T-cell (primary cell): ENCODE measurements around the gene IVL. TPM values are rescaled to one million over a fixed set of nuclear protein-coding genes. Genes with fewer than 3 reads are reported as not detected.

Experiments used
- ATAC-seq, 4 experiments: fragments of 200-7000 bp in 3 of 4; fragments of 150-1000 bp in 1 of 4; cut with Tn5 transposase; replicated peaks in 1 of 4; 1 replicate in 3 of 4; 2 replicates in 1 of 4; pipeline ENCODE4 v1.10.0; 2021; ENCODE audit warnings: moderate library complexity in 3 of 4, mild to moderate bottlenecking in 2 of 4, moderate number of reproducible peaks in 1 of 4
- CTCF ChIA-PET, 2 donors: fragments of 300-600 bp; sonication (Branson Sonifier 250); formaldehyde crosslinking; loops; one replicate each; lab custom pipeline; 2022; ENCODE audit warnings: antibody characterized with exemption in 2 of 2; lab: Charles Lee
- POLR2A ChIA-PET, 2 donors: fragments of 300-600 bp; sonication (Branson Sonifier 250); formaldehyde crosslinking; loops; one replicate each; lab custom pipeline; 2022; ENCODE audit warnings: antibody characterized with exemption in 2 of 2; lab: Charles Lee
- DNase-seq, 35 experiments: peaks; one replicate each; pipeline versions ENCODE4 v3.0.0 to v3.0.0-alpha.2; 2013 to 2023
- H3K27ac ChIP-seq: one replicate; pipeline ENCODE4 v1.5.1; 2013; ENCODE audit warnings: low read length
- H3K27me3 ChIP-seq, 2 experiments: replicated peaks in 1 of 2; 1 replicate in 1 of 2; 2 replicates in 1 of 2; pipeline versions ENCODE4 v1.6.1 to v1.7.0; 2013; ENCODE audit warnings: low read length in 1 of 2, mixed read lengths in 1 of 2; ENCODE audit not compliant: control insufficient read depth in 2 of 2, insufficient read depth in 2 of 2; ENCODE audit errors: extremely low read depth in 1 of 2
- H3K36me3 ChIP-seq, 2 donors: 1 replicate in 1 of 2; 2 replicates in 1 of 2; pipeline versions ENCODE4 v1.6.1 to v1.7.0; 2013; ENCODE audit warnings: low read length in 1 of 2; ENCODE audit not compliant: control insufficient read depth in 2 of 2, insufficient read depth in 1 of 2; ENCODE audit errors: extremely low read depth in 1 of 2
- H3K4me1 ChIP-seq, 2 experiments: 1 replicate in 1 of 2; 2 replicates in 1 of 2; pipeline versions ENCODE4 v1.6.1 to v1.7.0; 2013; ENCODE audit warnings: low read length in 2 of 2, mixed read lengths in 1 of 2; ENCODE audit not compliant: insufficient read depth in 2 of 2, control insufficient read depth in 1 of 2; ENCODE audit errors: extremely low read depth in 1 of 2
- H3K4me3 ChIP-seq, 2 donors: 1 replicate in 1 of 2; 2 replicates in 1 of 2; pipeline versions ENCODE4 v1.5.1 to v1.7.0; 2013; ENCODE audit warnings: mild to moderate bottlenecking in 2 of 2, low read length in 1 of 2, moderate library complexity in 1 of 2; ENCODE audit not compliant: control insufficient read depth in 1 of 2; ENCODE audit errors: extremely low read depth in 1 of 2
- H3K9me3 ChIP-seq: 2 replicates; pipeline ENCODE4 v1.7.0; 2013
- H3K27ac Mint-ChIP-seq, 2 donors: one replicate each; pipeline ENCODE4 v1.8.0; 2020 to 2021; ENCODE audit warnings: mild to moderate bottlenecking in 2 of 2, mixed read lengths in 2 of 2
- H3K27me3 Mint-ChIP-seq, 2 donors: one replicate each; pipeline ENCODE4 v1.8.0; 2021 to 2022; ENCODE audit warnings: mixed read lengths in 2 of 2
- H3K36me3 Mint-ChIP-seq: one replicate; pipeline ENCODE4 v1.8.0; 2021; ENCODE audit warnings: mixed read lengths
- H3K4me1 Mint-ChIP-seq, 3 donors: one replicate each; pipeline ENCODE4 v1.8.0; 2020 to 2022; ENCODE audit warnings: mixed read lengths in 3 of 3, mild to moderate bottlenecking in 1 of 3
- H3K4me3 Mint-ChIP-seq, 3 donors: one replicate each; pipeline ENCODE4 v1.8.0; 2020 to 2022; ENCODE audit warnings: mild to moderate bottlenecking in 3 of 3, mixed read lengths in 3 of 3, moderate library complexity in 3 of 3
- H3K9me3 Mint-ChIP-seq, 3 donors: one replicate each; pipeline ENCODE4 v1.8.0; 2020 to 2022; ENCODE audit warnings: mixed read lengths in 3 of 3
- WGBS: methylation state at CpG from one replicate; pipeline ENCODE4 v1.1.5; 2013; ENCODE audit warnings: missing lambda C conversion rate; ENCODE audit not compliant: insufficient coverage; 5-methylcytosine and 5-hydroxymethylcytosine counted together
- total RNA-seq, 35 experiments: library from RNA in 6 of 35; stranded (reverse) in 6 of 35; fragments of 120-200 nt in 1 of 35; gene quantifications; one replicate each; pipeline versions ENCODE4 v1.2.1 to v1.2.4 and lab custom pipeline; 2013 to 2026

IVL gene
- total RNA-seq, 5 donors from 2014 or later (not counting 1 experiment from before 2014, with no cell fraction given), result not detected

DNA sequence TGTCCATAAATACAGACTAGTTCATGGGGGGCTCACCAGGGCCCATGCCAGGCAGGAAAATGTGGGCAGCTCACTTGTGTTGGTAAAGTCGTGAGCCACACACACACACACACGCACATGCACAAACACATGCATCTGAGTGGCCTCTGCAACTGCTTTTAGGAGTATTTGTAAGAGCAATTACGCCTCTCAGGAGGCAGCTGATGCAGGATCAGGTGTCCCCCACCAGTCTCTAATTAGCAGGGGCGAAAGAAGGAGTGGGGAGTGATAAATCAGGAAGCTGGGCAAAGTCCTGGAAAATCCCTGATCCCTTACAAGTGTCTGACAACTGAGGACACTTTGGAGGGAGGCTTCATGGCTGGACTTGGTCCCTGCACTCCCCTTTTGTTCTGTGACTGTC is 5.7 kb upstream of the IVL start:
- Histone ChIP-seq H3K4me3 (no peak overlapping the region), H3K27me3 (peaks cover 0 to 16% of the 10 kb centered on the region in 2 experiments), H3K9me3 (no peaks in the 10 kb centered on the region), H3K4me1 (no peaks in the 10 kb centered on the region), H3K27ac (no peak overlapping the region), H3K36me3 (no peaks in the 10 kb centered on the region)
- H3K27me3 Mint-ChIP-seq, result peaks cover 36 to 38% of the 10 kb centered on the region in 2 donors
- no peak overlapping the region for H3K27ac Mint-ChIP-seq
- no peak for DNase-seq
- H3K4me3 Mint-ChIP-seq, result no peak overlapping the region
- ChIA-PET POLR2A (no interaction called here), CTCF (no interaction called here)
- H3K9me3 Mint-ChIP-seq, result no peaks in the 10 kb centered on the region
- no peaks in the 10 kb centered on the region for H3K4me1 Mint-ChIP-seq
- no peak for ATAC-seq
- no CpG with 5 or more reads among the region's 4 CpGs for whole genome bisulfite sequencing
- H3K36me3 Mint-ChIP-seq, result no peaks in the 10 kb centered on the region

DNA sequence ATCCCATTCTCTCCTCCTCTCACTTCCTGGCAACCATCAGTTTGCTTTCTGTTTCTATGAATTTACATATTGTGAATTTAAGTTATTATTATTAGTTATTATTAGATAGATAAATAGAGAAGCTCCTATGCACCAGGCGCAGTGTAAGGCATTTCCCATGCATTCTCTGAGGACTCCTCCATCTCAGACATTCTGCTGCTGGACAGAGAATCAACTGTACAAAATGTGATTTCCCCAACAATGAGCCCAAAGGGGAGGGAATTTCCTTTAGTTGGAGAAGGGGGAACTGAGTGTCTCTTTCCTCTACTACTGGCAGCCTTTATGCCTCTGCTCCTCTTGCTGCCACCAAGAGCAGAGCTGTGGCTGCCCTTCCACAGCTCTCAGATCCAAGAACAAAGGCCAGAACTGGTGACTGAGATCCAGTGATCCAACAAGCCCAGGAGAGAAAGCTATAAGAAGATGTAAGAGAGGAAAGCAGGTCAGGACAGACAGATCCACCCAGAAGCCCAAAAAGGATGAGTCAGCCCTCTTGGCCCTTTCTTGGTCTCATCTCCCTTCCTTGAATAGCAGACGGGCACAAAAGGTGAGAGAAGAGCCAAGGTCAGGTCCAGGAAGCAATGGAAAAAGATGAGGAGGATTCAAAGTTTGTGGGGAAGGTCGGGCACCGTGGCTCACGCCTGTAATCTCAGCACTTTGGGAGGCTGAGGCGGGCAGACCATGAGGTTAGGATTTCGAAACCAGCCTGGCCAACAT is 3.5 kb upstream of the IVL start:
- no peak for DNase-seq
- no peak for ATAC-seq
- no peaks in the 10 kb centered on the region for H3K36me3 ChIP-seq
- no peaks in the 10 kb centered on the region for H3K9me3 ChIP-seq
- Mint-ChIP-seq H3K9me3 (peaks cover 0 to 3% (median 0%) of the 10 kb centered on the region in 3 donors), H3K4me3 (no peak overlapping the region), H3K27ac (no peak overlapping the region), H3K4me1 (no peaks in the 10 kb centered on the region), H3K27me3 (peaks cover 43 to 48% of the 10 kb centered on the region in 2 donors), H3K36me3 (no peaks in the 10 kb centered on the region)
- WGBS, result no CpG with 5 or more reads among the region's 7 CpGs
- ChIA-PET CTCF (no interaction called here), POLR2A (no interaction called here)
- no peak overlapping the region for H3K4me3 ChIP-seq
- H3K27ac ChIP-seq, result no peak overlapping the region
- peaks cover 0 to 27% of the 10 kb centered on the region in 2 experiments for H3K27me3 ChIP-seq
- no peaks in the 10 kb centered on the region for H3K4me1 ChIP-seq

DNA sequence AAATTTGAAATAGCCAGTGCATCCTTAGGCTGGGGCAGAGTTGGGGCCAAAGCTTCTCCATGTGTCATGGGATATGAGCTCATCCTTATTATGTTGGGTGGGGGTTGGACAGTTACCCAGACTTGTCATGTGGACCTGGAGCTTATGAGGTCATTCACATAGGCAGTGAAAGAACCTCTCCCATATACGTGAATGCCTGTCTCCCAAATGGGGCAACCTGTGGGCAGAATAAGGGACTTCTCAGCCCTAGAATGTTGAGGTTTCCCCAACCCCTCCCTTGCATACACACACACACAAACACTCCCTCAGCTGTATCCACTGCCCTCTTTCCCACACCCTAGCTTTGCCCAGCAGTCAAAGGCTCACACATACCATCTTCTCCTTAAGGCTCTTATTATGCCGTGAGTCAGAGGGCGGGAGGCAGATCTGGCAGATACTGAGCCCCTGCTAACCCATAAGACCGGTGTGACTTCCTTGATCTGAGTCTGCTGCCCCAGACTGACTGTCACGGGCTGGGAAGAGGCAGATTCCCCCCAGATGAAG is 2.3 kb upstream of the IVL start:
- Histone ChIP-seq H3K36me3 (no peaks in the 10 kb centered on the region), H3K4me3 (no peak overlapping the region), H3K4me1 (no peaks in the 10 kb centered on the region), H3K27ac (no peak overlapping the region), H3K27me3 (peaks cover 0 to 37% of the 10 kb centered on the region in 2 experiments), H3K9me3 (no peaks in the 10 kb centered on the region)
- H3K9me3 Mint-ChIP-seq, result peaks cover 0 to 6% (median 0%) of the 10 kb centered on the region in 3 donors
- WGBS, result 58% methylated on average over 3 of the region's 5 CpGs
- no peaks in the 10 kb centered on the region for H3K4me1 Mint-ChIP-seq
- ATAC-seq, result no peak
- ChIA-PET POLR2A (no interaction called here), CTCF (interaction anchor here in 1 of 2 donors (0.7 kb wide), 1 partner anchor 26 kb away, joined by 3 read pairs; no protein-coding TSS in a partner anchor)
- H3K36me3 Mint-ChIP-seq, result no peaks in the 10 kb centered on the region
- H3K4me3 Mint-ChIP-seq, result no peak overlapping the region
- peak in 1 of 35 experiments; percentile 8 for DNase-seq
- H3K27me3 Mint-ChIP-seq, result peaks cover 37 to 40% of the 10 kb centered on the region in 2 donors
- no peak overlapping the region for H3K27ac Mint-ChIP-seq

DNA sequence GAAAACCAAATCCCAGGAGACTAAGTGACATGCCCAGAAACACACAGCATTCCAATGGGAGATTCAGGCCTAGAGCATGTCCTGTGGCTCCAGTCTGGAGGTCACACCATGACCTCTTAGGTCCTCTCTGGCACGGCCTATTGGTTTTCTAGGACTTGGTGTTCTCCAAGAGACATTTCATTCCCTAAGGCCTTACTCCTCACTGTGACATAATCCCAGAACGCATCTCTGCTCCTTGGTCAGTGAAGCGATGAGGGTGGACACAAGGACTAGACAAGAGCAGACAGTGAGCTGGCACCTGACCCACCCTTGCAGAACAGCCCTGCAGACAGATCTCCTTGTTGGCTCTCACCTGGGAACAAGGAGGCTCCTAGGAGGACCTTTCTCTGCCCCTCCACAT is 860 bp downstream of the IVL start:
- H3K4me1 ChIP-seq, result no peaks in the 10 kb centered on the region
- peaks cover 0 to 6% (median 0%) of the 10 kb centered on the region in 3 donors for H3K9me3 Mint-ChIP-seq
- no peak overlapping the region for H3K4me3 Mint-ChIP-seq
- H3K9me3 ChIP-seq, result no peaks in the 10 kb centered on the region
- H3K4me1 Mint-ChIP-seq, result no peaks in the 10 kb centered on the region
- H3K36me3 Mint-ChIP-seq, result no peaks in the 10 kb centered on the region
- no peak overlapping the region for H3K27ac ChIP-seq
- no peak overlapping the region for H3K27ac Mint-ChIP-seq
- peaks cover 39 to 40% of the 10 kb centered on the region in 2 donors for H3K27me3 Mint-ChIP-seq
- CTCF ChIA-PET, result interaction anchor here in 1 of 2 donors (0.6 kb wide), 1 partner anchor 187 kb away, joined by 3 read pairs; no protein-coding TSS in a partner anchor
- DNase-seq, result no peak
- H3K27me3 ChIP-seq, result peaks cover 0 to 36% of the 10 kb centered on the region in 2 experiments
- H3K36me3 ChIP-seq, result no peaks in the 10 kb centered on the region
- ATAC-seq, result no peak
- no peak overlapping the region for H3K4me3 ChIP-seq
- WGBS, result 83% methylated on average over 1 of the region's 3 CpGs
- POLR2A ChIA-PET, result no interaction called here

DNA sequence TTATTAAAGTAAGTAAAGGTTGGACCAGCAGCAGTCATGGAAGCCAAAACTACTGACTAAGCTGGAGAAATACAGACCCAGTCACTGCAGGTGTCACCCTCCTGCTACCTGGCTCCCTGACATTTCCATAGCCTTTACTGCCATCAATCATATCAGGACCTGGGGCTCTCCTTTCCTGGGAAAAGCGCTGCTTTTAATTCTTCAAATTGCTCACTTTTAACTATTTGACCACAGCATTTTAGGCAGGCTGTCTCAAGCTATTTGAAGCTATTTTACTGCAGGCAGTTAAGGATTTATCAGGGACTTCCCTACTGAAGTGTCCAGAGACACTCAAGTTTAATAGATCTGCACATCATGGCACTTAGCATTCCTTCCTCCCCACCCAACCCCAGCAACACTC is 4.1 kb downstream of the IVL start:
- no peak overlapping the region for H3K4me3 ChIP-seq

DNA sequence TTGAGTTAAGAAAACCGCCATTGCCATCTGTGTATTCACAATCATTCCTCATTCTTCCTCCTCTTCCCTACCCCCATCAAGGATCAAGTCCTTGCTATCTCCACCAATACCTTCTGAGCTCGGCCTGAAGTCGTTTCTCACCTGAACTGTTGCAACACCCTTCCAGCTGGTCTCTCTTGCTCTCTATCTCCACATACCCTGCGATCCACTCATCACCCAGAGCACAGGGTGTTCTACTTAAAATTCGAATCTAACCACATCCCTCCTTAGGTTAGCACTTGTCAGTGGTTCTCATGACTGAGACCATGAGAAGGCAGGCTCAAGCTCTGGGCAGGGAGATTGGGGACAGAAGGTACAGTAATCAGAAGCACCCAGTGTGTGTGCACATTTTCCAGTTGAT is 4.6 kb downstream of the IVL start:
- Mint-ChIP-seq H3K27ac (no peak overlapping the region), H3K9me3 (peaks cover 0 to 6% (median 0%) of the 10 kb centered on the region in 3 donors), H3K27me3 (peaks cover 32 to 35% of the 10 kb centered on the region in 2 donors), H3K36me3 (no peaks in the 10 kb centered on the region), H3K4me1 (no peaks in the 10 kb centered on the region), H3K4me3 (no peak overlapping the region)
- Histone ChIP-seq H3K9me3 (no peaks in the 10 kb centered on the region), H3K4me3 (no peak overlapping the region), H3K27me3 (peaks cover 0 to 25% of the 10 kb centered on the region in 2 experiments), H3K4me1 (no peaks in the 10 kb centered on the region), H3K27ac (no peak overlapping the region), H3K36me3 (no peaks in the 10 kb centered on the region)
- 69% methylated on average over 3 of the region's 5 CpGs for WGBS
- POLR2A ChIA-PET, result no interaction called here
- CTCF ChIA-PET, result no interaction called here
- no peak for DNase-seq
- ATAC-seq, result no peak

More for the DNA sequence above, 4.1 kb downstream of the IVL start:
- peaks cover 32 to 38% of the 10 kb centered on the region in 2 donors for H3K27me3 Mint-ChIP-seq
- ChIA-PET CTCF (interaction anchor here in 1 of 2 donors (0.7 kb wide), 1 partner anchor 14 kb away, joined by 4 read pairs; no protein-coding TSS in a partner anchor), POLR2A (interaction anchor here in 1 of 2 donors (0.6 kb wide), 1 partner anchor 732 kb away, joined by 10 read pairs; no protein-coding TSS in a partner anchor)
- no peaks in the 10 kb centered on the region for H3K4me1 Mint-ChIP-seq
- H3K4me3 Mint-ChIP-seq, result no peak overlapping the region
- DNase-seq (no peak), ATAC-seq (no peak)
- peaks cover 0 to 6% (median 0%) of the 10 kb centered on the region in 3 donors for H3K9me3 Mint-ChIP-seq
- H3K27ac ChIP-seq, result no peak overlapping the region
- H3K9me3 ChIP-seq, result no peaks in the 10 kb centered on the region
- H3K27me3 ChIP-seq, result peaks cover 0 to 28% of the 10 kb centered on the region in 2 experiments
- H3K4me1 ChIP-seq, result no peaks in the 10 kb centered on the region
- no peak overlapping the region for H3K27ac Mint-ChIP-seq
- 56% methylated on average over 1 of the region's 1 CpG for WGBS
- H3K36me3 ChIP-seq, result no peaks in the 10 kb centered on the region
- H3K36me3 Mint-ChIP-seq, result no peaks in the 10 kb centered on the region
